MM.1S (cell line): Measurements from ENCODE around the gene SAFB2.

Experiments used
- DNase-seq: peaks from one replicate; pipeline ENCODE4 v3.0.0-alpha.2; 2015
- H2AFZ ChIP-seq: fragments of 300-600 bp; sonication (generic); 2 replicates; pipeline ENCODE4 v1.6.0; 2016; ENCODE audit warnings: antibody characterized with exemption, low read length
- H3F3A ChIP-seq: fragments of 300-600 bp; sonication (generic); 2 replicates; pipeline ENCODE4 v1.6.1; 2016; ENCODE audit warnings: mild to moderate bottlenecking, antibody characterized with exemption, low read length, moderate library complexity, mixed read lengths; ENCODE audit not compliant: insufficient read depth
- H3K27ac ChIP-seq: fragments of 300-600 bp; sonication (generic); 2 replicates; pipeline ENCODE4 v1.5.1; 2016; ENCODE audit warnings: mild to moderate bottlenecking, low read length
- H3K27me3 ChIP-seq: fragments of 300-600 bp; sonication (generic); replicated peaks from 2 replicates; pipeline ENCODE4 v1.6.0; 2016; ENCODE audit warnings: low read length; ENCODE audit not compliant: insufficient read depth
- H3K36me3 ChIP-seq: fragments of 300-600 bp; sonication (generic); replicated peaks from 2 replicates; pipeline ENCODE4 v1.6.1; 2016; ENCODE audit warnings: mild to moderate bottlenecking, low read length, mixed read lengths; ENCODE audit not compliant: insufficient read depth
- H3K4me1 ChIP-seq: fragments of 300-600 bp; sonication (generic); 2 replicates; pipeline ENCODE4 v1.6.1; 2016; ENCODE audit warnings: low read length, mixed read lengths
- H3K4me2 ChIP-seq: fragments of 300-600 bp; sonication (generic); 2 replicates; pipeline ENCODE4 v1.6.0; 2016; ENCODE audit warnings: low read depth, low read length
- H3K4me3 ChIP-seq: fragments of 300-600 bp; sonication (generic); 2 replicates; pipeline ENCODE4 v1.5.1; 2016; ENCODE audit warnings: low read length, mixed read lengths
- H3K79me2 ChIP-seq: fragments of 300-600 bp; sonication (generic); 2 replicates; pipeline ENCODE4 v1.6.1; 2016; ENCODE audit warnings: mixed run types, low read length, mixed read lengths
- H3K9ac ChIP-seq: fragments of 300-600 bp; sonication (generic); 2 replicates; pipeline ENCODE4 v1.6.1; 2016; ENCODE audit warnings: low read length, mixed read lengths
- H3K9me2 ChIP-seq: fragments of 300-600 bp; sonication (generic); replicated peaks from 2 replicates; pipeline ENCODE4 v1.6.1; 2016; ENCODE audit warnings: mild to moderate bottlenecking, low read length, mixed read lengths; ENCODE audit not compliant: insufficient read depth
- H3K9me3 ChIP-seq: fragments of 300-600 bp; sonication (generic); replicated peaks from 2 replicates; pipeline ENCODE4 v1.6.1; 2016; ENCODE audit warnings: mild to moderate bottlenecking, low read length, mixed read lengths; ENCODE audit not compliant: insufficient read depth
- H4K20me1 ChIP-seq: fragments of 300-600 bp; sonication (generic); 2 replicates; pipeline ENCODE4 v1.6.1; 2016; ENCODE audit warnings: mild to moderate bottlenecking, low read length, moderate library complexity, mixed read lengths; ENCODE audit not compliant: insufficient read depth
- CTCF ChIP-seq: fragments of 300-600 bp; sonication (generic); IDR thresholded peaks from 2 replicates; pipeline ENCODE4 v1.5.1; 2016; ENCODE audit warnings: antibody characterized with exemption, low read length, mixed read lengths
- EZH2 ChIP-seq: fragments of 300-600 bp; sonication (generic); optimal IDR thresholded peaks from 2 replicates; pipeline ENCODE3; 2017; ENCODE audit warnings: low read depth, mild to moderate bottlenecking, antibody characterized with exemption, low read length, mixed read lengths
- EZH2phosphoT487 ChIP-seq: fragments of 300-600 bp; sonication (generic); IDR thresholded peaks from 2 replicates; pipeline ENCODE4 v1.6.1; 2018; ENCODE audit warnings: antibody characterized with exemption, low read length

The SAFB2 gene

GRCh38 chr19:5654931-5655330 lies 32.4 kb upstream of the SAFB2 start:
- H3K9me3 ChIP-seq: no peaks in the 10 kb centered on the region
- no peaks in the 10 kb centered on the region for H3K27me3 ChIP-seq
- H3K4me2 ChIP-seq: no peak overlapping the region
- no peak overlapping the region for H3K4me3 ChIP-seq
- H4K20me1 ChIP-seq: no peaks in the 10 kb centered on the region
- no peak overlapping the region for H2AFZ ChIP-seq
- H3F3A ChIP-seq: no peaks in the 10 kb centered on the region
- peaks cover 47% of the 10 kb centered on the region for H3K36me3 ChIP-seq
- H3K9ac ChIP-seq: no peak overlapping the region
- H3K9me2 ChIP-seq: no peaks in the 10 kb centered on the region
- no peak overlapping the region for H3K27ac ChIP-seq
- H3K4me1 ChIP-seq: no peaks in the 10 kb centered on the region
- H3K79me2 ChIP-seq: peaks cover 53% of the 10 kb centered on the region
- TF ChIP-seq EZH2 (no peak), EZH2phosphoT487 (no peak), CTCF (no peak)
- DNase-seq: no peak

GRCh38 chr19:5652261-5652660 lies 29.7 kb upstream of the SAFB2 start:
- peaks cover 9% of the 10 kb centered on the region; the same call in 1 of the 2 replicates for H4K20me1 ChIP-seq
- no peak overlapping the region for H3K4me2 ChIP-seq
- no peaks in the 10 kb centered on the region for H3K9me3 ChIP-seq
- no peak overlapping the region for H3K4me3 ChIP-seq
- H3K36me3 ChIP-seq: peaks cover 62% of the 10 kb centered on the region
- H3F3A ChIP-seq: no peaks in the 10 kb centered on the region
- DNase-seq: no peak
- H3K27me3 ChIP-seq: no peaks in the 10 kb centered on the region
- no peak overlapping the region for H2AFZ ChIP-seq
- no peak overlapping the region for H3K9ac ChIP-seq
- H3K27ac ChIP-seq: no peak overlapping the region
- H3K79me2 ChIP-seq: peaks cover 62% of the 10 kb centered on the region
- H3K4me1 ChIP-seq: no peaks in the 10 kb centered on the region
- TF ChIP-seq EZH2 (no peak), CTCF (no peak), EZH2phosphoT487 (no peak)
- no peaks in the 10 kb centered on the region for H3K9me2 ChIP-seq

- Histone ChIP-seq H3K9ac (no peak overlapping the region), H3F3A (no peaks in the 10 kb centered on the region), H3K4me3 (no peak overlapping the region), H3K27ac (no peak overlapping the region), H4K20me1 (peaks cover 15% of the 10 kb centered on the region), H3K36me3 (peaks cover 67% of the 10 kb centered on the region), H3K9me2 (no peaks in the 10 kb centered on the region), H2AFZ (no peak overlapping the region), H3K4me1 (no peaks in the 10 kb centered on the region), H3K27me3 (no peaks in the 10 kb centered on the region), H3K79me2 (peaks cover 67% of the 10 kb centered on the region), H3K9me3 (no peaks in the 10 kb centered on the region), H3K4me2 (no peak overlapping the region)
- no peak for DNase-seq
- no peak for TF ChIP-seq CTCF
- no peak for TF ChIP-seq EZH2phosphoT487
- TF ChIP-seq EZH2: no peak
Measured at GRCh38 chr19:5651361-5651760, 28.8 kb upstream of the SAFB2 start.

- peaks cover 57% of the 10 kb centered on the region for H3K36me3 ChIP-seq
- peaks cover 79% of the 10 kb centered on the region for H3K79me2 ChIP-seq
- peaks cover 30% of the 10 kb centered on the region for H4K20me1 ChIP-seq
Measured at GRCh38 chr19:5648464-5648863, 25.9 kb upstream of the SAFB2 start.

More at GRCh38 chr19:5648464-5648863, 25.9 kb upstream of the SAFB2 start:
- H3F3A ChIP-seq: no peaks in the 10 kb centered on the region
- H3K9me3 ChIP-seq: no peaks in the 10 kb centered on the region
- no peak for TF ChIP-seq EZH2
- TF ChIP-seq EZH2phosphoT487: no peak
- TF ChIP-seq CTCF: no peak
- H3K9me2 ChIP-seq: no peaks in the 10 kb centered on the region
- no peak overlapping the region for H3K4me3 ChIP-seq
- no peak overlapping the region for H3K27ac ChIP-seq
- no peak for DNase-seq
- no peak overlapping the region for H3K4me2 ChIP-seq
- H2AFZ ChIP-seq: no peak overlapping the region
- no peaks in the 10 kb centered on the region for H3K4me1 ChIP-seq
- H3K9ac ChIP-seq: no peak overlapping the region
- H3K27me3 ChIP-seq: no peaks in the 10 kb centered on the region
